G401 (cell line): ENCODE measurements around the gene GPR17. TPM values are rescaled to one million over a fixed set of nuclear protein-coding genes. Genes with fewer than 3 reads are reported as not detected.

ENCODE experiments used
- DNase-seq: peaks from one replicate; pipeline ENCODE4 v3.0.0-alpha.2; 2015; ENCODE audit warnings: low spot score
- in situ Hi-C: cut with HindIII; loops from 2 replicates; pipeline ENCODE4 v1.10.0; 2016; ENCODE audit warnings: low sequenced_read_pairs, mixed read lengths
- total RNA-seq: library from RNA; depleted of rRNA; stranded (reverse); fragments of >200 nt; shearing (Covaris generic); gene quantifications from 2 replicates; pipeline ENCODE4 v1.2.3, GENCODE V29; 2014; rRNA removed

GPR17 gene
- total RNA-seq = not detected in 2 replicates

- in situ Hi-C loops = no loop called here
- DNase-seq = no peak
Observed at GRCh38 chr2:127645395-127646291, at the start of gene GPR17. Gene GPR17, plus strand, starts transcription at chr2:127646153. Its CDS starts 4,583 bp downstream, at chr2:127650736.

- in situ Hi-C loops = no loop called here
- no peak for DNase-seq
Observed at GRCh38 chr2:127596311-127597045, 49.5 kb upstream of the GPR17 start.

- no peak for DNase-seq
- in situ Hi-C loops = no loop called here
Observed at GRCh38 chr2:127597046-127597983, 48.6 kb upstream of the GPR17 start.

- DNase-seq = no peak
Observed at GRCh38 chr2:127597984-127598380, 48.0 kb upstream of the GPR17 start.

GRCh38 chr2:127598711-127599110 lies 47.2 kb upstream of the GPR17 start:
- no peak for DNase-seq
- in situ Hi-C loops = no loop called here

More at GRCh38 chr2:127597984-127598380, 48.0 kb upstream of the GPR17 start:
- in situ Hi-C loops = no loop called here

- in situ Hi-C loops = no loop called here
Observed at GRCh38 chr2:127599211-127599610, 46.7 kb upstream of the GPR17 start.

GRCh38 chr2:127604986-127605385 lies 41.0 kb upstream of the GPR17 start:
- DNase-seq = no peak
- in situ Hi-C loops = no loop called here

More at GRCh38 chr2:127599211-127599610, 46.7 kb upstream of the GPR17 start:
- DNase-seq = no peak

GRCh38 chr2:127605691-127606263 lies 40.2 kb upstream of the GPR17 start:
- in situ Hi-C loops = no loop called here
- no peak for DNase-seq

- no peak for DNase-seq
- in situ Hi-C loops = no loop called here
Observed at GRCh38 chr2:127606625-127607398, 39.1 kb upstream of the GPR17 start.

- in situ Hi-C loops = no loop called here
- DNase-seq = no peak
Observed at GRCh38 chr2:127607399-127607908, 38.5 kb upstream of the GPR17 start.

GRCh38 chr2:127608061-127609030 lies 37.6 kb upstream of the GPR17 start:
- DNase-seq = no peak
- in situ Hi-C loops = no loop called here

GRCh38 chr2:127609031-127609751 lies 36.8 kb upstream of the GPR17 start:
- in situ Hi-C loops = no loop called here
- no peak for DNase-seq

- no peak for DNase-seq
Observed at GRCh38 chr2:127609818-127610217, 36.1 kb upstream of the GPR17 start.

GRCh38 chr2:127610561-127610960 lies 35.4 kb upstream of the GPR17 start:
- no peak for DNase-seq
- in situ Hi-C loops = no loop called here

More at GRCh38 chr2:127609818-127610217, 36.1 kb upstream of the GPR17 start:
- in situ Hi-C loops = no loop called here

GRCh38 chr2:127611076-127611925 lies 34.7 kb upstream of the GPR17 start:
- in situ Hi-C loops = no loop called here
- DNase-seq = no peak
